ENCODE data around the gene PHF8.

- TF ChIP-seq TEAD4 (CRISPR knock-in tag; IDR thresholded peaks at IDR 0.05) (no peak), CTCF (IDR thresholded peaks at IDR 0.05) (no peak), RELA (CRISPR knock-in tag; IDR thresholded peaks at IDR 0.05; ENCODE audit: borderline replicate concordance) (no peak), ZNF263 (CRISPR knock-in tag; IDR thresholded peaks at IDR 0.05; ENCODE audit: low read depth) (no peak), SMAD3 (CRISPR knock-in tag; IDR thresholded peaks at IDR 0.05; ENCODE audit: borderline replicate concordance) (no peak), NR1H2 (CRISPR knock-in tag; IDR thresholded peaks at IDR 0.05) (no peak), USF2 (CRISPR knock-in tag; IDR thresholded peaks at IDR 0.05) (no peak), FOXK1 (CRISPR knock-in tag; IDR thresholded peaks at IDR 0.05) (no peak)
These were observed 125.6 kb downstream of the PHF8 start for GRCh38 chrX:53918702-53919101.

Data from WTC11 (cell line).